AG10803 (cell line): ENCODE measurements around the gene GSAP.

ENCODE experiments used
- DNase-seq: peaks from one replicate; pipeline ENCODE4 v3.0.0; 2010; ENCODE audit warnings: low read depth
- H3K4me3 ChIP-seq: 2 replicates; pipeline ENCODE4 v1.5.1; 2011; ENCODE audit warnings: mild to moderate bottlenecking, low read length, control low read depth
- TF ChIP-seq, protein P1 (sequence below): conservative IDR thresholded peaks from 2 replicates; pipeline ENCODE4 v1.5.1; 2011; ENCODE audit warnings: mild to moderate bottlenecking, low read length, control low read depth, inconsistent platforms

GSAP gene

DNA sequence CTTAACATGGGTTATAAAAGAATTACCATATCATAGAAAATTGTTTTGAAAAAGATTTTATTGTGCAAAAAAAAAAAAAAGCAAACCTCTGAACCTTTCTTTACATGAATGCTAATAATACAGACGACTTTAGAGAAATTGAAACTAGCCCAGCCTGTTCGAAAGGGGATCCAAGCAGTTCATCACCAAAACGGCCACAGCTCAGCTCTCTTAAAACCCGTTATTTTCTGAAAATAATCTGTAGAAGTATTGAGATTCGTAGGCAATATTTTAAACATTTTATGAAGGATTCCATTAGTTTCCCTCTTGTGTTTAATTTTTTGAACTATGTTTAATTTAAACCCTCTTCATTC, 9.9 kb upstream of the GSAP start:
- TF ChIP-seq, protein P1, sequence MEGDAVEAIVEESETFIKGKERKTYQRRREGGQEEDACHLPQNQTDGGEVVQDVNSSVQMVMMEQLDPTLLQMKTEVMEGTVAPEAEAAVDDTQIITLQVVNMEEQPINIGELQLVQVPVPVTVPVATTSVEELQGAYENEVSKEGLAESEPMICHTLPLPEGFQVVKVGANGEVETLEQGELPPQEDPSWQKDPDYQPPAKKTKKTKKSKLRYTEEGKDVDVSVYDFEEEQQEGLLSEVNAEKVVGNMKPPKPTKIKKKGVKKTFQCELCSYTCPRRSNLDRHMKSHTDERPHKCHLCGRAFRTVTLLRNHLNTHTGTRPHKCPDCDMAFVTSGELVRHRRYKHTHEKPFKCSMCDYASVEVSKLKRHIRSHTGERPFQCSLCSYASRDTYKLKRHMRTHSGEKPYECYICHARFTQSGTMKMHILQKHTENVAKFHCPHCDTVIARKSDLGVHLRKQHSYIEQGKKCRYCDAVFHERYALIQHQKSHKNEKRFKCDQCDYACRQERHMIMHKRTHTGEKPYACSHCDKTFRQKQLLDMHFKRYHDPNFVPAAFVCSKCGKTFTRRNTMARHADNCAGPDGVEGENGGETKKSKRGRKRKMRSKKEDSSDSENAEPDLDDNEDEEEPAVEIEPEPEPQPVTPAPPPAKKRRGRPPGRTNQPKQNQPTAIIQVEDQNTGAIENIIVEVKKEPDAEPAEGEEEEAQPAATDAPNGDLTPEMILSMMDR: no peak
- DNase-seq: no peak
- H3K4me3 ChIP-seq: peak overlapping the region; percentile 25; the same call in 1 of the 2 replicates

DNA sequence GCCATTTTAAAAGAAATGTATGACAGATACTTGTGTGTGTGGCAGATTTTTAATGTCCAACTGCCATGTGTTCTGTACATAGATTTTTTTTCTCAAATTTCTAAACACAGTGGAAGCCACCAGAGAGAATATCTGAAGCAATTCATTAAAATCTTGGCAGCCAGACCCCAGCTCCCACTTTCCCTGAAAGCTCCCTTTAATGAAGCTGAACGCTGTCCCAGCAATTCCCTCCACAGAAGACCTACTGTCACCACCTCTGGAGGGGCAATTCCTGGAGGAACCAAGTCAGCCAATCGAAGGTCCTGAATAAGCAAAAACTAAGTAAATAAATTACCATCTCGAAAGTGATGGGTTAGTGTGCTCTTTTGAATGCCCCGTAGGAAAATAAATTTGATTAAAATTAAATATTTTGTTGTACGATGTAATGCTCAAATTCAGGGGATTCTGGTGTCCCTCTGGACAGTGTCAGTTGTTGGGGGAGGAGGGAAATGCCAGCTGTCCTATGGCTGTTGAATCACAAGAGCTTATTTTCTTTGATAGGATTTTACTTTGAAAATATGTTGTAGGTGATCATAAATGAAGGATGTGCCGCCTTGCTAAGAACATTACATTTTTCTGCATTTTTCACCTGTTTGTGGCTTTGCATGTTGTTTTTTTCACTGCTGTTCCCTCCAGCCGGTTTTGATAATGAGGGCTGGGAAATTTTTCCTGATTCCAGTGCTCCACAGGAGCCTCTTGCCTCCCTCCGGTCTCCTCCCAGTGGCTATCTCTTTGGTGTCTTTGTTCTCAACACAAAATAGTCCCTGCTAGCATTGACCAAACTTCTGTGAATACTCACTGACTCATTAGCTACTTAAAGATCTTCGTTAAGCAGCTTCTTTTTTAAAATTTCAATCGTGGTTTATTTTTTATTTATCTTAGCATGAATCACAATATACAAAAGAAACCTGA, 9.2 kb upstream of the GSAP start:
- TF ChIP-seq, protein P1: no peak
- DNase-seq: peak; percentile 54
- H3K4me3 ChIP-seq: peak overlapping the region; percentile 25; the same call in 1 of the 2 replicates

DNA sequence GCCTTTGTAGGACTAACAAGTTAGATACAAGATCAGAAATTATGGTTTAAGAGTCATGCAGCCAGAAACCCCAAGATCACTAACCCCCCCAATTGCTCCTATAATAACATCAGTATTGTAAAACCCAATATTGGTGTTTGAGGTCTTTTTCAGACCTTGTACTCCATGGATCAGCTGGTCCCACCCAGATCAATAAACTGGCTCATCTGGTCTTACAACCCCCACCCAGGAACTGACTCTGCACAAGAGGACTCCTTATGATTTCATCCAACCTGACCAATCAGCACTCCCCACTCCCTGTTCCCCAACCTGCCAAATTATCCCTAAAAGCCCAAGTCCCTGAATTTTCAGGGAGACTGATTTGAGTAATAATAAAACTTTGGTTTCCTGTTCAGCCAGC, 6.4 kb upstream of the GSAP start:
- H3K4me3 ChIP-seq: no peak overlapping the region
- TF ChIP-seq, protein P1: no peak
- no peak for DNase-seq

DNA sequence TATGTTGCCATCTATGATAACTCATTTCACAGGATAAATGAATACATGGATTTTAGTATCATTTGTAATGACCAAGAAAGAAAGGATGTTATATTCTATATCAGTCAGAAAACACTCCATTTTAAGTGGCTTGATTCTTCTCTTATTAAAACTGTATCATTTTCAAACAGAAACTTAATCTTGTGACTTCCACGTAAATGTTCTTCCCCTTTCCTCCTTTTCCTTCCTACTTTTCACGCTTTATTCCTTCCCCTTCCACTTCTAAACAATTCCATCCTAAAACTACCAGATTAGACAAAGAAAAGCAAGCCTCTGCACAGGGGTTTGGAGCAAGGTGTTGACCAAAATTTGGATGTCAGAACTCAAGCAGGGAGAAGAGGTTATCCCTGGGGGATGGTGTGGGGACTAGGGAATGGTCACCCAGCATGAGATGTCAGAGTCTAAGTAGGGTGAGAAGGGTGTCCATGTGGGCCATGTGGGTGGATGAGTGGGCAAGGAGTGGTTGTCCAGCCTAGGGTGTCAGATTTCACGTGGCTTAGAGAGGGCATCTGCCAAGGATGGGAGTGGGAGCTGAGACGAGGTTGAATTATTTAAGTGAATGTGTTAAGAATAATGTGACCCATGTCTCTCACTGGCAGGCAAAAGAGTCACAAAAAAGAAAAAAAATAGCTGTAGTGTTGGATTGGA, 5.0 kb upstream of the GSAP start:
- DNase-seq: no peak
- H3K4me3 ChIP-seq: no peak overlapping the region
- TF ChIP-seq, protein P1: no peak

DNA sequence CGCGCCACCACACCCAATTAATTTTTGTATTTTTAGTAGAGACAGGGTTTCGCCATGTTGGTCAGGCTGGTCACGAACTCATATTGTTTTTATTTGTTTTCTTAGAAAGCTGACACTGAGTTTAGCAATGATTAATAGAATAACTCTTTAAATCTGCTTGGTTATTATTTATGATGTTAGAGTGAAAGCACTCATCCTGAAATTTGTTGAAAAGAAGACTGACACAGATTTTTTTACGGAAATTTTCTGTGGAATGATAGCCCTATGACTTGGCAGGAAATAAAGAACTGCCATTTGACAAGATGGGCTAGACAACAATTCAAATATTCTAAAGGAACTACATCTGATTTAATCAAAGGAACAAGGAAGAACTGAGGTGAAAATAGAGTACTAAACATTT, 4.3 kb upstream of the GSAP start:
- DNase-seq: no peak
- H3K4me3 ChIP-seq: no peak overlapping the region
- TF ChIP-seq, protein P1: no peak

DNA sequence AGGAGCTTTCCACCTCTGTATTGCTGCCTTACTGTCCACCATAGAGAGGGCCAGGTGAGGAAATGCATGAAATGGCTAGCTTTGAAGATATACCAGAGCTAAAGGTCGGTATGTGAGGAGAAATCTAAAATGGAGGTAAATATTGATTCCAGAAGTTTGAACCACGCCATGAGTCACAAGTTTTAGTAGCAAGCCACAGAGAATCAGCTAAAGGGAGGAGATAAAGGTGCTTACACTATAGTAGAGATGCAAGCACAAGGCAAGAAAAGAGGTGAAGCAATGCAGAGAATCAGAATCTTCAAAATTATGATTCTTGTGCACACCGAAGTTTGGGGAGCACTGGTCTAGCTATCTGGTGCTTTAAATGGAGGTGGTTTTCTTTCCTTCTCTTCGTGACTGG, 3.0 kb upstream of the GSAP start:
- DNase-seq: no peak
- TF ChIP-seq, protein P1: no peak
- H3K4me3 ChIP-seq: no peak overlapping the region
